HepG2 (cell line): ENCODE results near the gene GNA14. TPM values are rescaled to one million over a fixed set of nuclear protein-coding genes. Genes with fewer than 3 reads are reported as not detected.

Experiments
- ATAC-seq: fragments of 200-7000 bp; cut with Tn5 transposase; 3 replicates; pipeline ENCODE4 v1.9.1; 2020; ENCODE audit warnings: mild to moderate bottlenecking, moderate library complexity
- BruUV-seq: library from RNA; stranded (reverse); fragments of 400-500 nt; replicated peaks from 2 replicates; lab custom pipeline; 2021; lab: Mats Ljungman, UMichigan
- CTCF ChIA-PET: fragments of 300-600 bp; formaldehyde crosslinking; extraction: SDS; loops from one replicate; lab custom pipeline; 2021; ENCODE audit warnings: low total read pairs, inconsistent platforms, low intra/inter-chr PET ratio; lab: Yijun Ruan, JAX
- POLR2A ChIA-PET: fragments of 350-600 bp; sonication (Branson Sonifier 250); formaldehyde crosslinking; loops from one replicate; lab custom pipeline; 2020; ENCODE audit warnings: antibody characterized with exemption, inconsistent platforms; lab: Yijun Ruan, JAX
- DNase-seq: peaks from one replicate; pipeline ENCODE4 v3.0.0-alpha.2; 2015; ENCODE audit warnings: low spot score
- FAIRE-seq: peaks from 3 replicates; lab custom pipeline; 2011; peaks lifted over from hg19 to GRCh38; lab: Jason Lieb, UNC
- H2AFZ ChIP-seq: one replicate; pipeline ENCODE4 v1.6.1; 2011; ENCODE audit warnings: low read length, inconsistent platforms
- H3K27ac ChIP-seq: fragments of 300-600 bp; 3 replicates; pipeline ENCODE4 v1.8.0; 2011; ENCODE audit warnings: mixed run types, mild to moderate bottlenecking, mixed read lengths, low read length, inconsistent platforms; ENCODE audit not compliant: insufficient read depth; ENCODE audit errors: extremely low read length
- H3K27me3 ChIP-seq, 2 experiments: fragments of 200-600 bp in 1 of 2; 2 replicates in 1 of 2; 3 replicates in 1 of 2; pipeline versions ENCODE4 v1.6.0 to v1.8.0; 2011; ENCODE audit warnings: low read length in 2 of 2, mild to moderate bottlenecking in 2 of 2, moderate library complexity in 2 of 2, inconsistent platforms in 1 of 2; ENCODE audit not compliant: insufficient read depth in 2 of 2, control insufficient read depth in 1 of 2
- H3K36me3 ChIP-seq, 2 experiments: fragments of 200-600 bp in 1 of 2; replicated peaks in 1 of 2; 2 replicates in 1 of 2; 3 replicates in 1 of 2; pipeline versions ENCODE4 v1.5.1 to v1.8.0; 2011; ENCODE audit warnings: low read length in 2 of 2, inconsistent platforms in 1 of 2; ENCODE audit not compliant: insufficient read depth in 2 of 2, control insufficient read depth in 1 of 2
- H3K4me1 ChIP-seq: 2 replicates; pipeline ENCODE4 v1.5.1; 2012; ENCODE audit warnings: low read length, inconsistent platforms; ENCODE audit not compliant: insufficient read depth
- H3K4me2 ChIP-seq: 2 replicates; pipeline ENCODE4 v1.6.0; 2011; ENCODE audit warnings: low read depth, low read length, inconsistent platforms
- H3K4me3 ChIP-seq, 3 experiments: fragments of 200-600 bp in 1 of 3; sonication (generic), shearing (Covaris generic) in 1 of 3; replicated peaks in 1 of 3; 2 replicates each; pipeline ENCODE4 v1.5.1; 2011 to 2016; ENCODE audit warnings: low read length in 3 of 3, inconsistent platforms in 2 of 3, low read depth in 2 of 3, mild to moderate bottlenecking in 2 of 3, control low read depth in 1 of 3, mixed read lengths in 1 of 3; ENCODE audit not compliant: insufficient read depth in 1 of 3
- H3K79me2 ChIP-seq: one replicate; pipeline ENCODE4 v1.6.1; 2011; ENCODE audit warnings: low read length, inconsistent platforms; ENCODE audit not compliant: insufficient read depth
- H3K9ac ChIP-seq: 2 replicates; pipeline ENCODE4 v1.6.0; 2011; ENCODE audit warnings: mild to moderate bottlenecking, low read depth, low read length, inconsistent platforms; ENCODE audit not compliant: insufficient read depth
- H3K9me3 ChIP-seq: 2 replicates; pipeline ENCODE4 v1.5.1; 2012; ENCODE audit warnings: mild to moderate bottlenecking, low read length
- H4K20me1 ChIP-seq: 2 replicates; pipeline ENCODE4 v1.6.0; 2011; ENCODE audit warnings: inconsistent platforms, mild to moderate bottlenecking, low read length, moderate library complexity; ENCODE audit not compliant: insufficient read depth
- HDAC6 ChIP-seq: fragments of 200-600 bp; sonication (generic); IDR thresholded peaks from 2 replicates; pipeline ENCODE4 v1.7.0; 2017; ENCODE audit warnings: mild to moderate bottlenecking, antibody characterized with exemption, low read length, low read depth
- MIXL1 ChIP-seq: IDR thresholded peaks from 2 replicates; pipeline ENCODE4 v1.6.1; 2016
- ZEB1 ChIP-seq: IDR thresholded peaks from 2 replicates; pipeline ENCODE4 v1.6.1; 2012; ENCODE audit warnings: mild to moderate bottlenecking, low read depth, inconsistent platforms; ENCODE audit not compliant: insufficient replicate concordance
- ZNF629 ChIP-seq: sonication (generic); formaldehyde crosslinking; conservative IDR thresholded peaks from 2 replicates; pipeline ENCODE4 v1.5.0; 2020; ENCODE audit warnings: missing genetic modification reagents
- WGBS: methylation state at CpG from one replicate; pipeline ENCODE4 v1.1.6; 2017; ENCODE audit warnings: low lambda C conversion rate; 5-methylcytosine and 5-hydroxymethylcytosine counted together
- in situ Hi-C: cut with HindIII; loops from 2 replicates; pipeline ENCODE4 v1.10.0; 2017; ENCODE audit warnings: low pct_unique_long_range_greater_than_20kb; ENCODE audit not compliant: extremely low pct_ligation_motif_present
- intact Hi-C: fragments of 100-400 bp; cut with micrococcal nuclease; formaldehyde crosslinking; loops from one replicate; pipeline ENCODE4 v1.10.0; 2022; ENCODE audit not compliant: unreplicated experiment
- polyA plus RNA-seq, 8 experiments: library from polyadenylated mRNA; depleted of rRNA in 3 of 8; stranded (reverse) in 7 of 8; unstranded in 1 of 8; fragments of >200 nt; fragmentation: Illumina TruSeq in 4 of 8; extraction: Trizol in 4 of 8; gene quantifications; 2 replicates each; pipeline versions ENCODE4 v1.2.1 to v1.2.3, GENCODE V29; 2011 to 2016; ENCODE audit warnings: low read depth in 4 of 8, missing spikeins in 1 of 8, mixed read lengths in 1 of 8; ENCODE audit not compliant: insufficient read depth in 1 of 8
- total RNA-seq, 5 experiments: library from RNA; depleted of rRNA; stranded (reverse); fragments of >200 nt; fragmentation: Illumina TruSeq; extraction: Trizol; gene quantifications; 2 replicates each; pipeline ENCODE4 v1.2.3, GENCODE V29; 2016; ENCODE audit warnings: low read depth in 1 of 5

Gene GNA14
- total and polyA plus RNA-seq, 2 of the 13 experiments (the other 11 are each of a cell fraction or from before 2014, with no cell fraction given) = not detected

- ChIA-PET CTCF (no interaction called here), POLR2A (no interaction called here)
- intact Hi-C loops (no loop called here), in situ Hi-C loops (no loop called here)
- Histone ChIP-seq H3K27ac (no peak overlapping the region), H4K20me1 (no peaks in the 10 kb centered on the region), H3K4me1 (no peaks in the 10 kb centered on the region), H3K4me2 (no peak overlapping the region), H3K4me3 (no peak overlapping the region), H2AFZ (no peak overlapping the region), H3K9ac (no peak overlapping the region), H3K9me3 (no peaks in the 10 kb centered on the region), H3K27me3 (no peaks in the 10 kb centered on the region; a peak in 1 of 5 replicates), H3K36me3 (no peaks in the 10 kb centered on the region), H3K79me2 (no peaks in the 10 kb centered on the region)
- no TSS peak for BruUV-seq
- FAIRE-seq (no peak), ATAC-seq (no peak), DNase-seq (no peak)
- 54% methylated on average over 2 of the region's 2 CpGs for WGBS
- TF ChIP-seq ZNF629 (CRISPR knock-in tag) (0 out of 2 replicates have a peak, but pooled peaks have one; percentile 10), ZEB1 (no peak)
Measured at GRCh38 chr9:77679088-77679487, 31.0 kb upstream of the GNA14 start.

- CTCF ChIA-PET = no interaction called here
- in situ Hi-C loops = no loop called here
- H3K27ac ChIP-seq = no peak overlapping the region
Measured at GRCh38 chr9:77677957-77678535, 29.9 kb upstream of the GNA14 start.

More at GRCh38 chr9:77677957-77678535, 29.9 kb upstream of the GNA14 start:
- no peak overlapping the region for H2AFZ ChIP-seq
- DNase-seq (no peak), ATAC-seq (no peak), FAIRE-seq (no peak)
- H3K4me3 ChIP-seq = no peak overlapping the region
- BruUV-seq = no TSS peak
- H3K4me2 ChIP-seq = no peak overlapping the region
- no peaks in the 10 kb centered on the region for H3K79me2 ChIP-seq
- H4K20me1 ChIP-seq = no peaks in the 10 kb centered on the region
- POLR2A ChIA-PET = no interaction called here
- no peaks in the 10 kb centered on the region for H3K36me3 ChIP-seq
- no peak overlapping the region for H3K9ac ChIP-seq
- H3K27me3 ChIP-seq = no peaks in the 10 kb centered on the region; a peak in 1 of 5 replicates
- no peaks in the 10 kb centered on the region for H3K4me1 ChIP-seq
- intact Hi-C loops = no loop called here
- no peaks in the 10 kb centered on the region for H3K9me3 ChIP-seq
- 27% methylated on average over 7 of the region's 7 CpGs for WGBS
- no peak for TF ChIP-seq HDAC6
- TF ChIP-seq MIXL1 (CRISPR knock-in tag) = no peak
